Body of pancreas (tissue), 4 donors: ENCODE results near the gene RHAG.

ENCODE experiments used
- POLR2A ChIP-seq, 3 donors: fragments of 450-650 bp; IDR thresholded peaks; one replicate each; pipeline ENCODE4 v1.6.1; 2016; ENCODE audit warnings: antibody characterized with exemption in 3 of 3, mild to moderate bottlenecking in 2 of 3
- TF ChIP-seq, protein P1 (sequence below), 7 experiments: fragments of 450-650 bp in 4 of 7; fragments of 200-600 bp in 3 of 7; sonication (generic) in 3 of 7; IDR thresholded peaks; one replicate each; pipeline ENCODE4 v1.5.1; 2016 to 2019; ENCODE audit warnings: antibody characterized with exemption in 7 of 7

DNA sequence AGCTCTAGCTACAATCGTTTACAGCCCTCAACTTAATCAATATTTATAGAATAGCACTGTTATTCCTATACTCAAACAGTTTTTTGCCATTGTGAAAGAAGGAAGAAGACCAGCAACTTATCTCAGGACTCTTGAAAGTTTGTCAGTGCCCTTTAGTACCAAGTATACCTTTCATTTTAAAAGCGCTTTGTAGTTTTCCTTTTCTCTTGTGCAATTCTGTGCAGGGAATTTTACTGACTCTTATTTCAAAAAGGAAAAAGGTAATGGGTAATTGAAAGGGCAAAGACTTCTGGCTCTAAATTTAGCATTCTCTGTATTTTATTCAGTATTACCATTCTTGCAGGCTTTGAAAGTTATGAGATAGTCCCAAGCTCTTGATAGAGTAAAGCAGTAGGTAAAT, 16.8 kb upstream of the RHAG start:
- no peak for TF ChIP-seq POLR2A (IDR thresholded peaks at IDR 0.05)
- TF ChIP-seq, protein P1, sequence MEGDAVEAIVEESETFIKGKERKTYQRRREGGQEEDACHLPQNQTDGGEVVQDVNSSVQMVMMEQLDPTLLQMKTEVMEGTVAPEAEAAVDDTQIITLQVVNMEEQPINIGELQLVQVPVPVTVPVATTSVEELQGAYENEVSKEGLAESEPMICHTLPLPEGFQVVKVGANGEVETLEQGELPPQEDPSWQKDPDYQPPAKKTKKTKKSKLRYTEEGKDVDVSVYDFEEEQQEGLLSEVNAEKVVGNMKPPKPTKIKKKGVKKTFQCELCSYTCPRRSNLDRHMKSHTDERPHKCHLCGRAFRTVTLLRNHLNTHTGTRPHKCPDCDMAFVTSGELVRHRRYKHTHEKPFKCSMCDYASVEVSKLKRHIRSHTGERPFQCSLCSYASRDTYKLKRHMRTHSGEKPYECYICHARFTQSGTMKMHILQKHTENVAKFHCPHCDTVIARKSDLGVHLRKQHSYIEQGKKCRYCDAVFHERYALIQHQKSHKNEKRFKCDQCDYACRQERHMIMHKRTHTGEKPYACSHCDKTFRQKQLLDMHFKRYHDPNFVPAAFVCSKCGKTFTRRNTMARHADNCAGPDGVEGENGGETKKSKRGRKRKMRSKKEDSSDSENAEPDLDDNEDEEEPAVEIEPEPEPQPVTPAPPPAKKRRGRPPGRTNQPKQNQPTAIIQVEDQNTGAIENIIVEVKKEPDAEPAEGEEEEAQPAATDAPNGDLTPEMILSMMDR (IDR thresholded peaks at IDR 0.05), result no peak
